SK-N-SH (cell line): Measurements from ENCODE around the gene TWNK. TPM values are rescaled to one million over a fixed set of nuclear protein-coding genes. Genes with fewer than 3 reads are reported as not detected.

Experiments
- CTCF ChIA-PET: fragments of 300-600, 350-600 bp; formaldehyde crosslinking; extraction: SDS; loops from one replicate; lab custom pipeline; 2021; lab: Yijun Ruan, JAX
- POLR2A ChIA-PET: fragments of 350-600 bp; sonication (Branson Sonifier 250); formaldehyde crosslinking; extraction: SDS; loops from one replicate; lab custom pipeline; 2020; ENCODE audit warnings: antibody characterized with exemption, inconsistent platforms; lab: Yijun Ruan, JAX
- DNase-seq: peaks from one replicate; pipeline ENCODE4 v3.0.0; 2012
- H2AFZ ChIP-seq: fragments of 200-600 bp; sonication (generic); 2 replicates; pipeline ENCODE4 v1.8.1; 2016; ENCODE audit warnings: antibody characterized with exemption, mild to moderate bottlenecking, low read depth
- H3F3A ChIP-seq: fragments of 200-600 bp; sonication (generic); replicated peaks from 2 replicates; pipeline ENCODE3; 2016; ENCODE audit warnings: antibody characterized with exemption, mild to moderate bottlenecking; ENCODE audit not compliant: insufficient read depth
- H3K27ac ChIP-seq, 2 experiments: fragments of 200-500 bp in 1 of 2; fragments of 200-600 bp in 1 of 2; sonication (Bioruptor generic) in 1 of 2; sonication (generic), shearing (Covaris generic) in 1 of 2; 2 replicates each; pipeline versions ENCODE4 v1.5.1 to v1.6.1; 2014 to 2016; ENCODE audit warnings: low read depth in 2 of 2, inconsistent platforms in 1 of 2, low read length in 1 of 2, mild to moderate bottlenecking in 1 of 2, mixed read lengths in 1 of 2
- H3K27me3 ChIP-seq: fragments of 200-600 bp; sonication (generic), shearing (Covaris generic); 2 replicates; pipeline ENCODE4 v1.6.1; 2016; ENCODE audit warnings: mixed run types; ENCODE audit not compliant: insufficient read depth
- H3K36me3 ChIP-seq, 2 experiments: fragments of 200-500 bp in 1 of 2; fragments of 200-600 bp in 1 of 2; sonication (Bioruptor generic) in 1 of 2; sonication (generic) in 1 of 2; replicated peaks in 1 of 2; 2 replicates each; pipeline versions ENCODE3 to v1.5.1; 2014 to 2016; ENCODE audit warnings: low read length in 1 of 2, mild to moderate bottlenecking in 1 of 2; ENCODE audit not compliant: insufficient read depth in 2 of 2, control insufficient read depth in 1 of 2
- H3K4me1 ChIP-seq, 2 experiments: fragments of 200-500 bp in 1 of 2; fragments of 200-600 bp in 1 of 2; sonication (Bioruptor generic) in 1 of 2; sonication (generic), shearing (Covaris generic) in 1 of 2; 2 replicates each; pipeline versions ENCODE4 v1.5.1 to v1.6.1; 2014 to 2016; ENCODE audit warnings: low read depth in 1 of 2, low read length in 1 of 2, mixed run types in 1 of 2; ENCODE audit not compliant: insufficient read depth in 2 of 2, control insufficient read depth in 1 of 2
- H3K4me2 ChIP-seq: fragments of 200-600 bp; sonication (generic), shearing (Covaris generic); 2 replicates; pipeline ENCODE4 v1.6.1; 2017; ENCODE audit warnings: mixed run types
- H3K4me3 ChIP-seq, 2 experiments: fragments of 200-500 bp in 1 of 2; fragments of 200-600 bp in 1 of 2; sonication (Bioruptor generic) in 1 of 2; sonication (generic), shearing (Covaris generic) in 1 of 2; 2 replicates each; pipeline versions ENCODE4 v1.5.1 to v1.8.1; 2014 to 2016; ENCODE audit warnings: low read depth in 2 of 2, inconsistent platforms in 1 of 2, low read length in 1 of 2, mild to moderate bottlenecking in 1 of 2, mixed read lengths in 1 of 2, moderate library complexity in 1 of 2
- H3K79me2 ChIP-seq: fragments of 200-600 bp; sonication (generic); 2 replicates; pipeline ENCODE4 v1.8.1; 2017; ENCODE audit warnings: mild to moderate bottlenecking; ENCODE audit not compliant: insufficient read depth
- H3K9ac ChIP-seq: fragments of 200-600 bp; sonication (generic); 2 replicates; pipeline ENCODE4 v1.6.1; 2017; ENCODE audit warnings: mixed run types
- H3K9me2 ChIP-seq: fragments of 200-600 bp; sonication (generic); 2 replicates; pipeline ENCODE4 v1.6.1; 2017; ENCODE audit warnings: mixed run types
- H3K9me3 ChIP-seq: fragments of 200-600 bp; sonication (generic); 2 replicates; pipeline ENCODE4 v1.6.1; 2017; ENCODE audit warnings: mixed run types, mild to moderate bottlenecking, moderate library complexity
- H4K20me1 ChIP-seq: fragments of 200-600 bp; sonication (generic); 2 replicates; pipeline ENCODE4 v1.6.1; 2017; ENCODE audit warnings: mild to moderate bottlenecking, mixed run types; ENCODE audit not compliant: insufficient read depth
- CHD2 ChIP-seq: fragments of 150-350 bp; IDR thresholded peaks from 2 replicates; pipeline ENCODE4 v1.6.1; 2018; ENCODE audit warnings: low read length; ENCODE audit not compliant: partially characterized antibody
- ELF1 ChIP-seq: IDR thresholded peaks from 2 replicates; pipeline ENCODE4 v1.4.0; 2012
- EZH2phosphoT487 ChIP-seq: fragments of 200-600 bp; sonication (generic); IDR thresholded peaks from 2 replicates; pipeline ENCODE4 v1.6.1; 2017; ENCODE audit warnings: low read depth, mixed run types, mild to moderate bottlenecking, antibody characterized with exemption, moderate library complexity, borderline replicate concordance
- FOXM1 ChIP-seq: IDR thresholded peaks from 2 replicates; pipeline ENCODE4 v1.4.0; 2012; ENCODE audit warnings: low read depth, mild to moderate bottlenecking
- GABPA ChIP-seq: IDR thresholded peaks from 2 replicates; pipeline ENCODE4 v1.4.0; 2012; ENCODE audit warnings: low read depth, mild to moderate bottlenecking
- GATA2 ChIP-seq: sonication (generic); formaldehyde crosslinking; IDR thresholded peaks from 2 replicates; pipeline ENCODE4 v1.5.0; 2020; ENCODE audit warnings: mild to moderate bottlenecking, missing genetic modification reagents
- MXI1 ChIP-seq: IDR thresholded peaks from 2 replicates; pipeline ENCODE4 v1.6.1; 2012; ENCODE audit warnings: mild to moderate bottlenecking, low read depth, low read length, improper control_type of control experiment
- NRF1 ChIP-seq: IDR thresholded peaks from 2 replicates; pipeline ENCODE4 v1.6.1; 2012; ENCODE audit warnings: low read depth, mild to moderate bottlenecking, low read length
- PBX3 ChIP-seq: IDR thresholded peaks from 2 replicates; pipeline ENCODE4; 2012
- RAD21 ChIP-seq: IDR thresholded peaks from 2 replicates; pipeline ENCODE4 v1.6.1; 2012; ENCODE audit warnings: mild to moderate bottlenecking, low read length
- RXRA ChIP-seq: IDR thresholded peaks from 2 replicates; pipeline ENCODE4 v1.4.0; 2012; ENCODE audit warnings: low read depth, mild to moderate bottlenecking, borderline replicate concordance
- TAF1 ChIP-seq: IDR thresholded peaks from 2 replicates; pipeline ENCODE4 v1.6.1; 2012; ENCODE audit warnings: low read depth, mild to moderate bottlenecking, low read length, moderate library complexity, borderline replicate concordance
- TEAD4 ChIP-seq: IDR thresholded peaks from 2 replicates; pipeline ENCODE4 v1.4.0; 2012; ENCODE audit warnings: mild to moderate bottlenecking, borderline replicate concordance; ENCODE audit not compliant: insufficient read depth
- USF2 ChIP-seq: fragments of 150-350 bp; IDR thresholded peaks from 2 replicates; pipeline ENCODE4 v1.6.1; 2017; ENCODE audit warnings: antibody characterized with exemption, low read length, low read depth, borderline replicate concordance
- YY1 ChIP-seq: IDR thresholded peaks from 2 replicates; pipeline ENCODE4 v1.4.0; 2012; ENCODE audit warnings: low read depth, mild to moderate bottlenecking
- ZBTB33 ChIP-seq: IDR thresholded peaks from 2 replicates; pipeline ENCODE4 v1.4.0; 2012; ENCODE audit warnings: low read depth, borderline replicate concordance
- WGBS: methylation state at CpG from one replicate; pipeline ENCODE4 v1.1.6; 2017; ENCODE audit warnings: low lambda C conversion rate; 5-methylcytosine and 5-hydroxymethylcytosine counted together
- polyA plus RNA-seq, 3 experiments: library from polyadenylated mRNA; depleted of rRNA; stranded (reverse); fragments of >200 nt; gene quantifications; 2 replicates each; pipeline ENCODE4 v1.2.3, GENCODE V29; 2012

TWNK gene
- polyA plus RNA-seq, 1 of the 3 experiments (the other 2 are of a cell fraction), result 16.4 TPM

- POLR2A ChIA-PET, result interaction anchor here (0.6 kb wide), 1 partner anchor 10 kb away, joined by 3 read pairs; no protein-coding TSS in a partner anchor
- Histone ChIP-seq H3K36me3 (peaks cover 38% of the 10 kb centered on the region in 2 experiments), H3K27ac (peak overlapping the region; percentile 98 to 99), H3K4me1 (peaks cover 12 to 36% of the 10 kb centered on the region in 2 experiments; a peak in 3 of 4 replicates), H2AFZ (no peak overlapping the region), H4K20me1 (peaks cover 37% of the 10 kb centered on the region), H3K9me3 (no peaks in the 10 kb centered on the region), H3K9ac (peak overlapping the region; percentile 99), H3K4me2 (peak overlapping the region; percentile 96), H3K9me2 (no peaks in the 10 kb centered on the region), H3K27me3 (no peaks in the 10 kb centered on the region), H3K79me2 (peaks cover 61% of the 10 kb centered on the region), H3F3A (peaks cover 34% of the 10 kb centered on the region), H3K4me3 (peak overlapping the region; percentile 90 to 99)
- WGBS, result 83% methylated on average over 4 of the region's 5 CpGs
- TF ChIP-seq RXRA, result no peak
- TF ChIP-seq ELF1, result no peak
- TF ChIP-seq EZH2phosphoT487, result no peak
- no peak for TF ChIP-seq NRF1
- no peak for TF ChIP-seq GABPA
- no peak for TF ChIP-seq PBX3
- TF ChIP-seq MXI1, result no peak
- no peak for TF ChIP-seq FOXM1
- no peak for TF ChIP-seq ZBTB33
- TF ChIP-seq TAF1, result no peak
- TF ChIP-seq YY1, result no peak
- TF ChIP-seq RAD21, result no peak
- no peak for TF ChIP-seq TEAD4
- TF ChIP-seq GATA2 (CRISPR knock-in tag), result no peak
- DNase-seq, result no peak
- CTCF ChIA-PET, result interaction anchor here (1.2 to 24.5 kb wide), 4 partner anchors 8 to 842 kb away, joined by 3 to 443 read pairs (median 114); partner anchors contain the start of genes KCNIP2, PDZD7 and SFXN3
Measured at GRCh38 chr10:101001659-101002035, 14.3 kb downstream of the TWNK start.

- peaks cover 37% of the 10 kb centered on the region for H4K20me1 ChIP-seq
- H3K27ac ChIP-seq, result peak overlapping the region in 1 of 2 experiments; percentile 98; a peak in 1 of 4 replicates
- peaks cover 38 to 45% of the 10 kb centered on the region in 2 experiments for H3K36me3 ChIP-seq
- TF ChIP-seq CHD2 (no peak), PBX3 (no peak), USF2 (no peak)
- H3K27me3 ChIP-seq, result no peaks in the 10 kb centered on the region
- 85% methylated on average over 8 of the region's 11 CpGs for WGBS
- peak overlapping the region; percentile 96 for H3K4me2 ChIP-seq
- no peaks in the 10 kb centered on the region for H3K9me2 ChIP-seq
- no peak for DNase-seq
- peaks cover 34% of the 10 kb centered on the region for H3F3A ChIP-seq
- no peak overlapping the region for H3K4me3 ChIP-seq
- H3K79me2 ChIP-seq, result peaks cover 58% of the 10 kb centered on the region
- no peaks in the 10 kb centered on the region for H3K9me3 ChIP-seq
- CTCF ChIA-PET, result interaction anchor here (0.8 to 24.5 kb wide), 8 partner anchors 7 to 841 kb away, joined by 3 to 443 read pairs (median 3); partner anchors contain the start of genes KCNIP2, PDZD7 and SFXN3
- POLR2A ChIA-PET, result no interaction called here
- H2AFZ ChIP-seq, result no peak overlapping the region
- H3K4me1 ChIP-seq, result peaks cover 15 to 37% of the 10 kb centered on the region in 2 experiments; a peak in 3 of 4 replicates
- H3K9ac ChIP-seq, result peak overlapping the region; percentile 99; the same call in 1 of the 2 replicates
Measured at GRCh38 chr10:101002456-101002855, 15.1 kb downstream of the TWNK start.
